ENCODE data around the gene AGPAT3. TPM values are rescaled to one million over a fixed set of nuclear protein-coding genes. Genes with fewer than 3 reads are reported as not detected.

Gene AGPAT3
- total RNA-seq, 1 experiment from 2014 or later: 13.0 TPM

DNA sequence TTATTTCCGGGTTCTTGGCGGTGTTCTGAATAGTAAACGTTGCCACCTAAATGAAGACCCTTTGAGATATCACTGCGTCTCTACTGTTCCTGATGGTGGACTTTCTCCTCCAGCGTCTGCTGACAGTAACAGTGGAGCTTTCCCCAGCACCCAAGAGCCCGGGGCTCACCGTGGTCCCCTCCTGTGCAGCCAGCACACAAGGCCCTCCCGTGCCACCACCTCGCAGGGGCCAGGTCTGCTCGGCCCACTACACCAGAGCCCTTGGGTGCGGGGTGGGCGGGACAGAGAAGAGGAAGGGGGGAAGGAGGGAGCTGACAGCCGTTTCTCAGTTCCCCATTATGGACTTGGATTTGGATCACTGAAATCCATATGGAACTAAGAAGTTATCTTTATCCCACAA lies 85.9 kb downstream of the AGPAT3 start:
- Histone ChIP-seq H3K23ac (ENCODE audit: insufficient read length, low read depth, low read length) (no peak overlapping the region), H3K79me2 (ENCODE audit: insufficient read depth, low read length) (no peaks in the 10 kb centered on the region), H2AFZ (ENCODE audit: low read length) (no peak overlapping the region), H4K91ac (ENCODE audit: insufficient read length, low read depth, low read length) (no peak overlapping the region), H3T11ph (ENCODE audit: low read length) (no peak overlapping the region), H2BK20ac (ENCODE audit: low read depth, low read length, poor library complexity, severe bottlenecking) (no peak overlapping the region), H2BK120ac (ENCODE audit: low read depth, low read length, poor library complexity, severe bottlenecking) (no peak overlapping the region), H3K79me1 (ENCODE audit: insufficient read depth, low read depth, low read length, poor library complexity, severe bottlenecking) (no peaks in the 10 kb centered on the region), H3K9me3 (ENCODE audit: control insufficient read depth, low read depth, low read length) (no peaks in the 10 kb centered on the region), H3K14ac (ENCODE audit: insufficient read depth, low read length) (no peak overlapping the region), H3K4me1 (ENCODE audit: insufficient read depth, low read length) (no peaks in the 10 kb centered on the region), H3K4me2 (ENCODE audit: insufficient read depth, insufficient read length, low read length) (no peak overlapping the region), H2BK12ac (ENCODE audit: insufficient read length, low read depth, low read length) (no peak overlapping the region), H4K20me1 (ENCODE audit: control insufficient read depth, insufficient read depth, insufficient read length) (no peaks in the 10 kb centered on the region), H2AK5ac (ENCODE audit: insufficient read length, low read length) (no peak overlapping the region), H4K8ac (replicated peaks; ENCODE audit: insufficient read length, low read depth, low read length) (no peak overlapping the region), H3K4ac (ENCODE audit: low read depth, low read length) (no peak overlapping the region), H3K18ac (ENCODE audit: insufficient read length, low read depth, low read length) (no peak overlapping the region), H4K5ac (ENCODE audit: insufficient read length, low read depth, low read length) (no peak overlapping the region), H2BK5ac (ENCODE audit: insufficient read length, low read length) (no peak overlapping the region), H3K9ac (ENCODE audit: extremely low read depth, insufficient read length, low read length) (no peak overlapping the region), H3K23me2 (ENCODE audit: insufficient read length, low read depth, low read length, poor library complexity, severe bottlenecking) (no peaks in the 10 kb centered on the region), H3K56ac (ENCODE audit: insufficient read length, low read depth, low read length) (no peak overlapping the region), H3K27ac (ENCODE audit: insufficient read length, low read depth, low read length) (no peak overlapping the region), H2BK15ac (ENCODE audit: low read depth, low read length) (no peak overlapping the region), H3K27me3 (ENCODE audit: insufficient read depth, low read length) (no peaks in the 10 kb centered on the region)
- peak overlapping the region in 1 of 3 experiments; percentile 77; a peak in 1 of 7 replicates for H3K27ac Mint-ChIP-seq
- no peak overlapping the region for H3K4me3 Mint-ChIP-seq
- TF ChIP-seq, protein P1, sequence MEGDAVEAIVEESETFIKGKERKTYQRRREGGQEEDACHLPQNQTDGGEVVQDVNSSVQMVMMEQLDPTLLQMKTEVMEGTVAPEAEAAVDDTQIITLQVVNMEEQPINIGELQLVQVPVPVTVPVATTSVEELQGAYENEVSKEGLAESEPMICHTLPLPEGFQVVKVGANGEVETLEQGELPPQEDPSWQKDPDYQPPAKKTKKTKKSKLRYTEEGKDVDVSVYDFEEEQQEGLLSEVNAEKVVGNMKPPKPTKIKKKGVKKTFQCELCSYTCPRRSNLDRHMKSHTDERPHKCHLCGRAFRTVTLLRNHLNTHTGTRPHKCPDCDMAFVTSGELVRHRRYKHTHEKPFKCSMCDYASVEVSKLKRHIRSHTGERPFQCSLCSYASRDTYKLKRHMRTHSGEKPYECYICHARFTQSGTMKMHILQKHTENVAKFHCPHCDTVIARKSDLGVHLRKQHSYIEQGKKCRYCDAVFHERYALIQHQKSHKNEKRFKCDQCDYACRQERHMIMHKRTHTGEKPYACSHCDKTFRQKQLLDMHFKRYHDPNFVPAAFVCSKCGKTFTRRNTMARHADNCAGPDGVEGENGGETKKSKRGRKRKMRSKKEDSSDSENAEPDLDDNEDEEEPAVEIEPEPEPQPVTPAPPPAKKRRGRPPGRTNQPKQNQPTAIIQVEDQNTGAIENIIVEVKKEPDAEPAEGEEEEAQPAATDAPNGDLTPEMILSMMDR (conservative IDR thresholded peaks at IDR 0.05): no peak
- H3K9me3 Mint-ChIP-seq: peaks cover 9 to 10% of the 10 kb centered on the region in 2 experiments; a peak in 4 of 5 replicates
- DNase-seq: no peak
- H3K27me3 Mint-ChIP-seq (ENCODE audit: low read depth): no peaks in the 10 kb centered on the region
- no peaks in the 10 kb centered on the region for H3K4me1 Mint-ChIP-seq
- whole genome bisulfite sequencing (ENCODE audit: extremely low coverage, insufficient read length, low lambda C conversion rate): no CpG with 5 or more reads among the region's 13 CpGs
- no peaks in the 10 kb centered on the region; a peak in 1 of 7 replicates for H3K36me3 Mint-ChIP-seq (ENCODE audit: insufficient read depth in 1 of 3, low read depth in 3 of 3)
